Smooth muscle cell (in vitro differentiated cells): ENCODE measurements around the gene CCR3. TPM values are rescaled to one million over a fixed set of nuclear protein-coding genes. Genes with fewer than 3 reads are reported as not detected.

Experiments
- DNase-seq: peaks from one replicate; lab custom pipeline; 2025; ENCODE audit not compliant: unreplicated experiment; lab: John Stamatoyannopoulos, UW
- H2AFZ ChIP-seq: fragments of 200-600 bp; sonication (generic); 2 replicates; pipeline ENCODE4 v1.6.0; 2016; ENCODE audit warnings: antibody characterized with exemption, low read depth, mild to moderate bottlenecking
- H3F3A ChIP-seq: fragments of 200-600 bp; sonication (generic); 2 replicates; pipeline ENCODE4 v1.6.0; 2017; ENCODE audit warnings: antibody characterized with exemption, low read depth
- H3K27ac ChIP-seq: fragments of 200-600 bp; sonication (generic); 2 replicates; pipeline ENCODE4 v1.5.1; 2016; ENCODE audit warnings: low read depth, mild to moderate bottlenecking
- H3K27me3 ChIP-seq: fragments of 200-600 bp; sonication (generic); 2 replicates; pipeline ENCODE4 v1.6.1; 2016; ENCODE audit warnings: low read depth, mild to moderate bottlenecking
- H3K36me3 ChIP-seq: fragments of 200-600 bp; sonication (generic); 2 replicates; pipeline ENCODE4 v1.5.1; 2016; ENCODE audit warnings: low read depth
- H3K4me1 ChIP-seq: fragments of 200-600 bp; sonication (generic); 2 replicates; pipeline ENCODE4 v1.5.1; 2016; ENCODE audit warnings: low read depth
- H3K4me2 ChIP-seq: fragments of 200-600 bp; sonication (generic); 2 replicates; pipeline ENCODE4 v1.6.0; 2016; ENCODE audit warnings: mild to moderate bottlenecking
- H3K4me3 ChIP-seq: fragments of 200-600 bp; sonication (generic); 2 replicates; pipeline ENCODE4 v1.5.1; 2016; ENCODE audit warnings: mild to moderate bottlenecking
- H3K79me2 ChIP-seq: fragments of 200-600 bp; sonication (generic); 2 replicates; pipeline ENCODE4 v1.6.0; 2016; ENCODE audit warnings: low read depth, mild to moderate bottlenecking
- H3K9ac ChIP-seq: fragments of 200-600 bp; sonication (generic); 2 replicates; pipeline ENCODE4 v1.6.0; 2016; ENCODE audit warnings: low read depth
- H3K9me3 ChIP-seq: fragments of 200-600 bp; sonication (generic); replicated peaks from 2 replicates; pipeline ENCODE4 v1.5.1; 2016; ENCODE audit warnings: low read depth
- H4K20me1 ChIP-seq: fragments of 200-600 bp; sonication (generic); 2 replicates; pipeline ENCODE4 v1.6.0; 2016; ENCODE audit warnings: low read depth
- CTCF ChIP-seq: fragments of 200-600 bp; sonication (generic); IDR thresholded peaks from 2 replicates; pipeline ENCODE4 v1.5.1; 2017; ENCODE audit warnings: borderline replicate concordance, mild to moderate bottlenecking, antibody characterized with exemption; ENCODE audit not compliant: insufficient read depth, poor library complexity, severe bottlenecking
- WGBS: methylation state at CpG from one replicate; pipeline ENCODE4 v1.1.7; 2016; ENCODE audit warnings: low lambda C conversion rate; 5-methylcytosine and 5-hydroxymethylcytosine counted together
- polyA plus RNA-seq: library from polyadenylated mRNA; unstranded; fragments of >200 nt; fragmentation: Nextera tagmentation; extraction: Ambion mirVana; gene quantifications from 2 replicates; pipeline ENCODE4 v1.2.1, GENCODE V29; 2016
- total RNA-seq: library from RNA; depleted of rRNA; stranded (reverse); fragments of >200 nt; gene quantifications from 2 replicates; pipeline ENCODE4 v1.2.3, GENCODE V29; 2014

Gene CCR3
- total RNA-seq = not detected in 2 replicates
- polyA plus RNA-seq = not detected in 2 replicates

DNA sequence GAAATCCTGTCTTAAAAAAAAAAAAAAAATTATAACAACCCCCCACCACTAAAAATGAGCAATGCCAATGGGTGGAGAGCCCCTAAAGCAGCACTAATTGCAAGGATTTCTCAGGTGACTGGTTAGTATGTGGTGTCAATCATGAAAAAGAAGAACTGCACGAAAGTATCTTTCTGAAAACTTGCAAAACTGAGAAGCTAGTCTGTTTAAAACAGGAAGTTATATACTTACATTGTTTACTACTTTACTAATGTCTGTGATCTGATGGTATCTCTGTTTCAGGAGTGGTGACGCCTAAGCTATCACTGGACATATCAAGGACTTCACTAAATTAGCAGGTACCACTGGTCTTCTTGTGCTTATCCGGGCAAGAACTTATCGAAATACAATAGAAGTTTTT is at the start of gene CCR3:
TSS of gene CCR3 (plus strand) at position 341 of the 400 bp plus-strand sequence. CDS start 22,699 bp downstream, outside the sequence.
- 85% methylated on average over 4 of the region's 4 CpGs for WGBS
- no peak within 1 kb of the TSS for H2AFZ ChIP-seq
- no peak within 1 kb of the TSS for H3K4me3 ChIP-seq
- H3K4me2 ChIP-seq = no peak within 1 kb of the TSS
- no peak within 1 kb of the TSS for H3K9ac ChIP-seq
- H3K4me1 ChIP-seq = no peaks in the 10 kb centered on the region
- H3K79me2 ChIP-seq = no peaks in the 10 kb centered on the region
- peaks cover 10% of the 10 kb centered on the region for H3K27me3 ChIP-seq
- H3F3A ChIP-seq = no peaks in the 10 kb centered on the region
- H3K9me3 ChIP-seq = no peaks in the 10 kb centered on the region
- no peak for TF ChIP-seq CTCF
- H3K27ac ChIP-seq = no peak within 1 kb of the TSS
- H4K20me1 ChIP-seq = no peaks in the 10 kb centered on the region
- no peak for DNase-seq
- H3K36me3 ChIP-seq = no peaks in the 10 kb centered on the region

DNA sequence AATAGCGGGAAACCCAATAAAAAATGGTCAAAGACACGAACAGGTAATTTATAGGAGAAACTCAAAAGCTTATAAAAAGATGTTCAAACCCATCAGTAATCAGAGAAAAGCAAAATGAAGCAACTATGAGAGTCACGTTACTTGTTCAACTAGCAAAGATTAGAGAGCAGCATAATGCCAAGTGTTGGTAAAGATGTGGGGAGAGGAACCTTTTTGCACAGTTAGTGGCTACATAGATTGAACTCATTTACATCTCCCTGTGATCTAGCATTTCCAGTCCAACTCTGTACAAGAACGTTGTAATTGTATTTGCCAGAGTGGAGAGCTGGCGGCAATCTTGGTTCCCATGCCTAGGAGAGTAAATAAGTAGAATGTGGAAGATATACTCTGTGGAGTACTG is 49.3 kb upstream of the CCR3 start:
- Histone ChIP-seq H3K27ac (no peak overlapping the region), H3K9ac (no peak overlapping the region), H3K4me3 (no peak overlapping the region), H3K36me3 (no peaks in the 10 kb centered on the region), H3K79me2 (no peaks in the 10 kb centered on the region), H3K27me3 (no peaks in the 10 kb centered on the region), H3F3A (no peaks in the 10 kb centered on the region), H3K4me2 (no peak overlapping the region), H3K9me3 (no peaks in the 10 kb centered on the region), H2AFZ (no peak overlapping the region), H4K20me1 (no peaks in the 10 kb centered on the region), H3K4me1 (no peaks in the 10 kb centered on the region)
- no peak for DNase-seq
- WGBS = 86% methylated on average over 5 of the region's 5 CpGs
- no peak for TF ChIP-seq CTCF

DNA sequence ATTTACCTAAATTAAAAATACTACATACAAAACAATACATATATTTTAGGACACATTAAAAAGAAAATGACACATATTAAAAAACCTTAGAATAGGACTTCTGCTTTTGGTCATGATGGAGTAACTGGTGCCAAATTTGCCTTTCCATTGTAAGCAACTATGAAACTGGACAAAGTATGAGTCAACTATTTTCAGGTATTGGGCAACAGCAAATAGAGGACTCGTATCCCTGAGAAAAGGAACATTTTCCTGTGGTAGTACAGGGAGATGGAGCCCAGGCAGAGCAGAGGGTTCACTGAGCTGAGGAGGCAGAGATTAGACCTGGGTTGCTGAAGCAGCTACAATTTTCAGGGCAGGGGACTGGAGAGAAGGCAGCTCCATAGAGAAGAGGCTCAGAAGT is 48.8 kb upstream of the CCR3 start:
- DNase-seq = no peak
- Histone ChIP-seq H4K20me1 (no peaks in the 10 kb centered on the region), H3K27ac (no peak overlapping the region), H3F3A (no peaks in the 10 kb centered on the region), H3K4me1 (no peaks in the 10 kb centered on the region), H3K9ac (no peak overlapping the region), H3K36me3 (no peaks in the 10 kb centered on the region), H3K79me2 (no peaks in the 10 kb centered on the region), H3K9me3 (no peaks in the 10 kb centered on the region), H3K4me2 (no peak overlapping the region), H2AFZ (no peak overlapping the region), H3K27me3 (no peaks in the 10 kb centered on the region), H3K4me3 (no peak overlapping the region)
- WGBS = 90% methylated on average over 1 of the region's 1 CpG
- TF ChIP-seq CTCF = no peak

GRCh38 chr3:46194868-46195553 is 47.2 kb upstream of the CCR3 start:
- no peak for TF ChIP-seq CTCF
- H3K27ac ChIP-seq = no peak overlapping the region
- no peaks in the 10 kb centered on the region for H4K20me1 ChIP-seq
- no peaks in the 10 kb centered on the region for H3K36me3 ChIP-seq
- H2AFZ ChIP-seq = no peak overlapping the region
- H3K9me3 ChIP-seq = no peaks in the 10 kb centered on the region
- H3K9ac ChIP-seq = no peak overlapping the region
- H3K4me3 ChIP-seq = no peak overlapping the region
- DNase-seq = no peak
- H3K4me1 ChIP-seq = no peaks in the 10 kb centered on the region
- H3K79me2 ChIP-seq = no peaks in the 10 kb centered on the region
- no peaks in the 10 kb centered on the region for H3F3A ChIP-seq
- H3K4me2 ChIP-seq = no peak overlapping the region
- H3K27me3 ChIP-seq = no peaks in the 10 kb centered on the region
- WGBS = 94% methylated on average over 4 of the region's 4 CpGs
